Islet of Langerhans (tissue), 1 donor: ENCODE data around the gene C3orf33.

Experiments used
- FAIRE-seq: peaks from one replicate; lab custom pipeline; 2011; peaks lifted over from hg19 to GRCh38; lab: Jason Lieb, UNC

The C3orf33 gene

GRCh38 chr3:155741603-155742002 lies 64.5 kb downstream of the C3orf33 start:
- FAIRE-seq: no peak

GRCh38 chr3:155741101-155741500 lies 65.0 kb downstream of the C3orf33 start:
- FAIRE-seq: no peak

GRCh38 chr3:155739154-155739553 lies 66.9 kb downstream of the C3orf33 start:
- FAIRE-seq: no peak

- FAIRE-seq: no peak
Measured at GRCh38 chr3:155738580-155739076, 67.5 kb downstream of the C3orf33 start.

GRCh38 chr3:155737844-155738460 lies 68.1 kb downstream of the C3orf33 start:
- FAIRE-seq: peak; percentile 93

- FAIRE-seq: no peak
Measured at GRCh38 chr3:155736381-155736780, 69.7 kb downstream of the C3orf33 start.

- FAIRE-seq: no peak
Measured at GRCh38 chr3:155730843-155731242, 75.2 kb downstream of the C3orf33 start.

- FAIRE-seq: no peak
Measured at GRCh38 chr3:155727836-155728235, 78.2 kb downstream of the C3orf33 start.

- no peak for FAIRE-seq
Measured at GRCh38 chr3:155714295-155714718, 91.8 kb downstream of the C3orf33 start.
